SHP77 treated with DMSO at 0.1 percent for 48 hours (cell line): ENCODE measurements around the gene TOM1L1.

ENCODE experiments used
- DNase-seq: peaks from one replicate; lab custom pipeline; 2025; lab: John Stamatoyannopoulos, UW

TOM1L1 gene

DNA sequence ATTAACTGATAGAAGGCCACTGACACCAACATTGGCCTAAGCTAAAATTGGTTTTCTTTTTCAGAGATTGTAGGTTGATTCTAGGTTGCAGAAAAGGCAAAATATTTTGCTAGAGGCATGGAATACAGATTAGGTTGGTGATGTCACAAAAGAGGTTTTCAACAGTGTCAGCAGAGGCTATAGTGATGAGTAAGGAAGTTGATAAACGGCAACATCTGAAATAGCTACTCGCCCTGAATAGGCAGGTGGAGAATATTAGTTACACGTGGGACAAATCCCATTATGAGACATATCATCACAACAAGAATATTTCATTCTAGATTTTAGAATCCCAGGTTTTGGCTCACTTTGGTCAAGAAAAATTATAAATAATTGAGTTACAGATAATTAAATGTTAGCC is 1.5 kb upstream of the TOM1L1 start:
- no peak for DNase-seq

DNA sequence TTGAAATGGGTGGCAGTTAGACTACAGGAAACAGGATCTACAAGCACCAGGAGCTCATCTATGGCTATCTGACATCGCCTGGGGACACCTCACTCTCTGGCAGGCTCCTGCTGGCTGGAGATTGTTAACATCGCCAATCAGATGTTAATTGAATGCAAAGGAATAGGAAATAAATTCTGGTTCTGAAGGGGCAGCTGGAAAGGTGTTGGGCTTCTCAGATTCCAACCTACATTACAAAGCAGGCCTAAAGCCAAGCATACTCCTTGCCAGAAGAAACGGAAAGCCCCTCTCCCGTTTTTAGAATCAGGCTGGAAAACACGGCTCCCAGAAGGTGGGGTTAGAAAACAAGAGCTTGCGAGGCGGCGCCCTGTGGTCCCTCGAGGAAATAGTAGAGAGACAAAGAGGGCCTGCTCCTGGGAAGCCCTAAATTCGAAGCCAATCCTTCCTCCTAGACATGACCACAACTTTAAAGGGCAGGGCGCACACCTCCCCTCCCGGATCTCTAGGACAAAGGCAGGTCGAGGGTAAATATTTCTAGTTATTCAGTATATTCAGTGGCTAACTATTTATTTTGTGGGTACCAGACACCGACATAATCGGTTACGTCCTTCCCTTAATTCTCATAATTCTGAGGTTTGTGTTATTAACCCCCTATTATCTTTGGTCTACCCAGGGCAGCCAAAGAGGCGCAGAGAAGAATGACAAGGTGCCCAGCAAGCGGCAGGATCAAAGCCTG is 763 bp upstream of the TOM1L1 start:
- DNase-seq, result peak; percentile 43

DNA sequence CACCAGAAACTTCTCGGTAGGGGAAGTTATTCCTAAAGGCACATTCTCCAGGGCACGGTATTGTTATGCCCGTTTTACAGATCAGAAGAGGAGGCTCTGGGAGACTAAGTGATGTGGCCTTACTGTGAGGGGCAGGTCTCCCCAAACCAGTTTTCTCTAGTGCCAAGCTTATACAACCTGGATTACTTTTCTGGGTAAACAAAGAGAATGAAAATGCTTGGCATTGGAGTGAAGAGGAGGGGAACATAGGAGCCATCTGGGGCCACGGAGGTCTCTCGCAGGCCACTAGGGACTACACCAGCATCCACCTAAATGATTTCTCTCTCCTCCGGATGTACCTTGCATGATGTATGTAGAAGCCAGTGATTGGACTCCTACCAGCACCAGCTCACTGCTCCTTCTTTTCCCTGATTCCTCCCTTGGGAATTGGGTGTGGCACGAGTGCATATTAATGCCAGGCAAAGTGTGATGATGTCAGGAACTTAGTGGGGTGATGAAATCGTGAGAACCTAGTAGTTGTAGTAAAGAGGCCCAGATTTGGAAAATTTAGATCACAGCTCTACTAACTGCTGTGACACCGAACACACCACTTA is 674 bp downstream of the TOM1L1 start:
- no peak for DNase-seq

DNA sequence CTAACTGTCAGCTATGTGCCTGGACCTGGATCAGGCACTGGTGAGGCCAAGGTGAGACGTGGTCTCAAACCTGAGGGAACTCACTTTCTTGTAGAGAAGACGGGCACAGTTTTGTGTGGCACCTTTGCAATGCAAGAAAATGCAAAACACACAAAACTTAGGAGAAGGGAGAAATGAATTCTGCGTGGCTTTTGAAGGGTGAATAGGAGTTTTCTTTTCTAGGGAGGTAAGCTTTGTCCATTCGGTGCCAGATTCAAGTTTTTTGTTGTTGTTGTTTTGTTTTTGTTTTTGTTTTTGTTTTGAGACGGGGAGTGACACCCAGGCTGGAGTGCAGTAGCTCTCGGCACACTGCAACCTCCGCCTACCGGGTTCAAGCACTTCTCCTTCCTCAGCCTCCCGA is 1.4 kb downstream of the TOM1L1 start:
- DNase-seq, result no peak

DNA sequence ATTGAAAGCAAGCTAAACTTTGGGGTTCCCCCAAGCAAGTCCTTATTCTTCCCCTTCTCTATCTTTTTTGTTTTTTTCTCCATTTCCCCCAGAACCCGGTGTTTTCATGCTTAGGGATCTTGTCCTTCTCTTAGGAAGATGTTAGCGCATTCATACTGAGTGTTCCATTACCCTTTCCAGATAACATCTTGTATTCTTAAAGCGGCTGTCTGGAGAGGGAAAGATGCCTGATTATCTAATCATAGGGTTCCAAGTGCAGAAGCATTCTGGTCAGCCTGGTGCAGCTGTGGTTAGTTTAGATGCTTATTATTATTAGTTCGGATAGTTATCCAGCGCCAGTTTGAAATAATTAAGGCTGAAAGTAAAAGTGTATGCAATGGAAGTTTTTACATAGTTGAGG is 2.0 kb downstream of the TOM1L1 start:
- no peak for DNase-seq

DNA sequence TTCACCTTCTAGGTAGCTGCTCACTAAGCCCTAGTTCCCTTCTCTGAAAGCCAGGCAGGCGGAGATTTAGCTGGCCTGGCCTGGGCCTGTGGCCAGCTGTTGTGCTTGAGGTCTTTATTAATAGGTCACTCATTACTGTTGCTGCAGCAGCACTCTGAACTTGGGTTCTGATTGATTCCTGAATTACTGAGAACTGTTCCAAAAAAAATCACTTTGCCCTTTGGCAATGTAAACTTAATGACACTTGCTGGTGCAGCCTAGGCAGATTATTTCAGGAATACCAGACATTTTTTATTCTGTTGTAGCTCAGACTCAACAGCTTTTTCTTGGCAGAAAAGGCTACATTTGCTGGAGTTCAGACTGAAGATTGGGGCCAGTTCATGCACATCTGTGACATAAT is 2.7 kb downstream of the TOM1L1 start:
- no peak for DNase-seq

DNA sequence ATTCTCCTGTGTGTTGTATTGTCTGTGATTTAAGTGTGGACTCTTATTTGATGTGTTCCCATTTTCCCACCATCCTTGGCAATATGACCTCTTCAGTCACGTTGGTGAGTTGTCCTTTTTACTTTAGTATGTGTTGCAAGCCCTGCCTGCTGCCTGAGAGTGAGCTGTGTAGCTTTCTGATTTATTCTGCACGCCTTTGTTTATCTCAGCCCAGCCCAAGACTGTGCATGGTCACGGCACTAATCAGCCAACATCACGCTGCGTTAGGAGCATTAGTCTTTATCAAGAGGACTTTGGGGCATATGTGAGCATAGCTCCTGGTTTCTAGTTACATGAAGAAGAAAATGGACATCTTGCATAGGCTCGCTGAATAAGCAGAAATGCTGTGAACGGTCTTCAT is 6.0 kb downstream of the TOM1L1 start:
- no peak for DNase-seq

DNA sequence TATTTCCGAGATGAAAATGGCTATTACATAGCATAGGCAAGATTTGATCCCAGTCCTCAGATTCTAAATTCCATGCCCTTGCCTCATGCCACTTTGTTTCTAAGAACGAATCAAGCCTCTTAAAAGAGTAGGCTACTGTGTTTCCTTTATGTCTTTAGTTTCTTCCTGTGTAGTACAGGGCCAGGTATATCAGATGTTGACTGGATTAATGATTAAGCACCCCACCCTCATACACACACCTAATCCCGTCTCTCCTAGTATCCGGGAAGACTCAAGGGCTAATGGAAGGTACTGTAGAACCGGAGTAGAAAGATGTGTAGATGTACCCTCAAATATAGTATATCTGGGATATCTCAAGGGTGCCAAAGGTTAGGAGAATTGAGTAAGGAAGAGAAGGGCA is 6.7 kb downstream of the TOM1L1 start:
- DNase-seq, result no peak

DNA sequence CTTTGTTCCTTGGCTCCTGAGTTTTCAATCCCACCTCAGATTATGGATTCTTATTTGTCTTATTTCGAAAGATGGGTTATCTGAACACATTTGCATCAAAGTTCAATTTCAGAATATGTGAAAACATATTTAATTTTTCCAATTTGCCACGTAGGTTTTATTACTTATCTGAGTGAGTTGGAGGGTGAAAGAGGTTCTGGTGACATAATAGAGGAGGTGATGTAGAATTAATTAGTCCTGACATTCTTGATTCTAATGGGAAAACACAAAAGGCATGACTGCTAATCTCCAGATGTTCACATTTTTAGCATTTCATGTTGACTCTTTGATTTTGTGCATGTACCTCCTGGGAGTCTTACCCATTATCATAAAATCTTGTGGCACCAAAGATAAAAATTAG is 9.1 kb downstream of the TOM1L1 start:
- no peak for DNase-seq

DNA sequence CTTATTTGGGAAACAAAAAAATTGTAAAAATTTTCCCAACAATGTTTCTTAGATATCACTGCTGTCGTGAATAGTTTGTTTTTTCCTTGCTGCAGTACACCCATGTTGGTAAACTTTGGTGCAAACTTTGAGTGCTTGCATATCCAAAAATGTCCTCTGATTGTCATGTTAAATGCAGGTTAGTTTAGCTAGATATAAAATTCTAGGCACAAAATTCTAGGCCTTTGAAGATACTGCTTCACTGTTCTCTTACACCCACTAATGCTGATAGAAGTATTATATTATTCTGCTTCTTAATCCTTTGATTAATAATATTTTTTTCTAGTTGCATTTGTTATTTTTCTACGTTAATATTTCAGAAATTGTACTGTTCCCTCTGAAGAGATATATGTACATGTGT is 16.1 kb downstream of the TOM1L1 start:
- DNase-seq, result no peak

DNA sequence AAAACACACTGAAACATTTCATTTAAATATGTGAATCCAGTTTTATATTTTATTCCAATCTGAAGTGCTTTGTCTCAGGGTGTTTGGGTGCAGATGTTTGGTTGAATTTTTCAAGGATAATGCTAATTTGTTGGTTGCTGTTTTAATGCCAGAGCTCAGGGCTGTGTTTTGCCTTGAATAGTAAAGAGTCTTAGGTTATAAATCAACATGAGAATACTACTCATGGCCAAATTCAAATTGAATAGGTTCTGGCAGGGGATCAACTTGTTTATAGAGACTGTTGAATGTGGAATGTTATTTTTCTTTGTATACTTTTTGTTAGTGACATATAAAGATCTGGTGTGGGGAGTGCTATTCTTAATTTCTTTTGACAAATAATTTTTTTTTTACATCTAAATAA is 18.8 kb downstream of the TOM1L1 start:
- no peak for DNase-seq

DNA sequence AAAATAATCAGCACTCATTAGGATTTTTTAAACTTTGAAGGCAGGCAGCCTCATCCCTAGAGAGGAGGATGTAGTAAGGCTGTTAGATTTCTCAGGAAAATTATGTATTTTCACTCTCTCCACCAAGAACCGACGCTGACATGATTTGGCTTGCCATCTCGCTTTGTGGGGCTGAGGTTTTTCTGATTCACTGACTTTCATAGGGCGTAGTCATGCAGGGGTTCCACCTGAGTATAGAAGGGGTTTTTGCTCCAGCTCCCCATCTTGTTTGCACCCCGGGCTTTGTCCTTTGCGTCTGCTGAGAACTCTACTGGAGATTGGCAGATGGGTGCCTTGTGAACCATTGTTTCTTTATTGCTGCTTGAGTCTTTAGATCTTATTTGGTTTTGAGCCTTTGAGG is 20.2 kb downstream of the TOM1L1 start:
- no peak for DNase-seq

DNA sequence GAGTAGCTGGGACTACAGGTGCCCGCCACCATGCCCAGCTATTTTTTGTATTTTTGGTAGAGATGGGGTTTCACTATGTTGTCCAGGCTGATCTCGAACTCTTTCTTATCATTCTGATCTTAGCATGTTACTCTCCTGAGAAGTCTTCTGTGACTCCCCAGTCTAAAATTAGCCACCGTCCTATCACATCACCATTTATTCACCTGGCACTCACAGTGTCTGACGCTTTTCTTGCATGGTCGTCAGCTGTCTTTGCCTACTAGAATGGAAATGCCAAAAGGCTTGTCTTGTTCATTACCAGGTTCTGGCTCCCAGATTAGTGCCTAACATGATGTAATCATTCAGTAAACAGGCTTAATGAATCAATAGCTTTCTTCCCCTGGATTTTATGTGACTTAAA is 23.8 kb downstream of the TOM1L1 start:
- DNase-seq, result no peak

DNA sequence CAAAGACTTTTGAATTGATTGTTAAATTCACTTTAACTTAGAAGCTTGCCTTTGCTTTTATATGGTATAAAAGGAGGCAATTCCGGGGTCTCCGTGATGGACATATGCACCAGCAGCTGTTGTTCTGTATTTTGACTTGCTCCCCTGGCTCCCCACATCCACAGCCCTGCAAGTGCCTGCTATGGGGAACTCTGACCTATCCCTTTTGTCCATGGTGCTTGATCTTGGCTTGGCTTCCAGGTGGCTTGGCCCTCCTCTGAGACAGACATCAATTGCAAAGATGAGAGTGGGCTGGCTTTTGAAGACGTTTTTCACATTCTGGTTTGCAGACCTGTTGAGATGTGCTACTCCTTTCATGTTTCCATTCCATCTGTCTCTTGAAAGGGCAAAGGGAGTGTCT is 26.9 kb downstream of the TOM1L1 start:
- no peak for DNase-seq

DNA sequence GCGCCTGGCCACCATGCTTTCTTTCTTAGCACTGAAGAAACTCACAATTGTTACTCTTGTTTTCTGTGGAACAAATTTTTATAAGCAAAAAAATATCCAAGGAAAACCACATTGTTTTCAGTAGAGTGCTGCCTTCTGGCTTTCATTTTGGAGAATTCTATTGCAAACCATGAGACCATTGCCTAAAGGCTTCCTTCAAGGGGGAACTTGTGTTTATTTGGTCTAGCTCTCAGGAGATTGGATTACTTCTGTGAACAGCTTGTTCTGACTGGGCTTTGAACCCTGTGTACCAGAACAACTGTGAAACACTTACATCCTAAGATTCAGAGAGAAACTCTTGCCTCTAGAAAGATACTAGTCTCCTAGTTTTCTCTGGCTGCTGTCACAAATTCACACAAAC is 32.1 kb downstream of the TOM1L1 start:
- DNase-seq, result no peak

DNA sequence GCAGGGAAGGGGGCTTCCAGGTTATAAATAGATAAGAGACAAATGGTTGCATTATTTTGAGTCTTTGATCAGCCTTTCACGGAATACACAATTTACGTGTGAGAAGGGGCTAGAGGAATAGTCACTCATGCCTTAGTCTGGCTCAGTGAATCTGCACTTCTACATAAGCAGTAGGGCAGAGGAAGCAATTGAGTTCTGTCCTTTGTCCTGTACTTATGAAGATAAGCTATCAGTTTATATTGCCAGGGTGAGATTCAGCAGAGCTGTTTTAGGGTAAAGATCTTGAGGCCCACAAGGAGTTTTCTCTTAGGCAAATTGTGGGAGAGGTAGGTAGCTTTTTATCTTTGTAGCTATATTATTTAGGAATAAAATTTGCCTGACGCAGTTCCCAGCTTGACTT is 33.3 kb downstream of the TOM1L1 start:
- no peak for DNase-seq

DNA sequence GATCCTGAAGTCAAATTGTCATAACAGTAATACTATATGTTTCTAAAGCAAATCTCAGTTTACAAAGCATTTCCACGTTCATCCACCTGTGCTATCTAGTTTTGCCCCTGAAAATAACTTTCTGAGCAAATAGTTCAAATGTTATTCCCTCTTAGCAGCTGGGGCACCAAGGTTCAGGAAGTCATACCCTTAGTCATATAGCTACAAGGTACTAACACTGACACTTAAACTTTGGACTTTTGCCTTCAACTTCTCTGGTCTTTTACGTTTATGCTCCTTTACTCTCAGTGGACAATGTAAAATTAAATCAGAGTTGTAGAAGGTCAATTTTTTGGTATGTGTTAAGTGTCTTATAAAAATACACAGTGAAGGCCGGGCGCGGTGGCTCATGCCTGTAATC is 34.8 kb downstream of the TOM1L1 start:
- no peak for DNase-seq

DNA sequence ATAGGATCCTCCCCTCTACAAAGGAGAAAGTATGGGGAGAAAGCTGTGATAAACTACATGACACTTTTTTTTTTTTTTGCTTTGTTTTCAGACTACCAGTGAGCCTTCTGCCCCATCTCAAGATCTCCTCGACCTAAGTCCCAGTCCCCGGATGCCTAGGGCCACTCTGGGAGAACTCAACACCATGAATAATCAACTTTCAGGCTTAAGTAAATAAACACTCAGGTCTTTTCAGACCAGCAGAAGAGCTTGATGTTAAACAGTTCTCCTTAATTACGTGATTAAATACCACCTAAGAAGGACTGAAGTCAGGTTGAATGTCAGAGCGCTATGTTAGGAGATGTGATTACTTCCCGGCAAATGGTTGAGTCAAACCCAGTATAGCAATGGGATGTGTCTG is 36.4 kb downstream of the TOM1L1 start:
- no peak for DNase-seq

DNA sequence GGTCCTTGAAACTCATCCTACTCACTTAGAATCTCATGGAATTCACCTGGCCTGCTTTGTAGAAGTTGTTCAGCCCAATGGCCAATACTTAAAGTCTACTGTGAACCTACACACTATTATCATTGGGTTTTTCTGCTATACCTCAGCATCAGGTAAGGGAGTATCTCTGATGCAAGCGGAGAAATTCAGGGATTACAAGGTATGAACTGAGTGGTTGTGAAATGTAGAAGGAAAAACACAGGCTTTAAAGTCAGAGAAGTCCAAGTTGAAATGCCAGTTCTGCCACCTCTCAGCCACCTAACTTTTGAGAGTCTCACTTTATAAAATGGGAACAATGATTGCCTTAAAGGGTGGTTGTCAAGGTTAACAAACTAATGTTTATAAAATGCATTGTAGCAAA is 36.8 kb downstream of the TOM1L1 start:
- DNase-seq, result no peak

DNA sequence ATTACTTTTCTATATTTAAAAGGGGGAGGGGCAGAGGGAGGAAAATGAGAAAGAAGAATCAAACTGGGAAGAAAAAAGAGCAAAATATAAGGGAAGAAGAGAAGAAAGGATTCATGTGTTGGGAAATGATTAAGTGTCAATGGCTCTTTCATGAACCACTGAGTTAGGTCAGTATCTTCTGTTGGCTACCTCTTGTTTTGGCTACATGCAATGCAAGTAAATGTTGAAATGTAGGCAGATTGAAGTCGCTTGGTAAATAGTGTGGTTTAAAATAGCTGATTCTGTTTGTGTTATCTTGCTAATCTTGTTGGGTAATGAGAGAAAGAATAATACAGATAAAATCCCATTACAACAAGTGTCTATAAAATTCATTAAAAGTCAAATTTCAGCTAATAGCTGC is 40.6 kb downstream of the TOM1L1 start:
- no peak for DNase-seq

DNA sequence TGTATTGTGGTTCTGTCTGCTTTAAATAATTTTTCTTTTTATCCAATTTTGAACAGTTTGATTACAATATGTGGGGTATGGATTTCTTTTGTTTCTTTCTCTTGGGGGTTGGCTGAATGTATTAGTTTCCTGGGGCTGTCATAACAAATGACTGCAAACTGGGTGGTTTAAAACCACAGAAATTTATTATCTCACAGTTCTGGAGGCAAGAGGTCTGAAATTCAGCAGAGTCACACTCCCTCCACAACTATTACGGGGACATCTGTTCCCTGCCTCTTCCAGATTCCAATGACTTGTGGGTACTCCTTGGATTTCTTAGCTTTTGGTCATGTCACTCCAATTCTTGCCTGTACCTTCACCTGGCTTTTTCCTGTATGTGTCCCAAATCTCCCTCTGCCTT is 44.1 kb downstream of the TOM1L1 start:
- DNase-seq, result no peak

DNA sequence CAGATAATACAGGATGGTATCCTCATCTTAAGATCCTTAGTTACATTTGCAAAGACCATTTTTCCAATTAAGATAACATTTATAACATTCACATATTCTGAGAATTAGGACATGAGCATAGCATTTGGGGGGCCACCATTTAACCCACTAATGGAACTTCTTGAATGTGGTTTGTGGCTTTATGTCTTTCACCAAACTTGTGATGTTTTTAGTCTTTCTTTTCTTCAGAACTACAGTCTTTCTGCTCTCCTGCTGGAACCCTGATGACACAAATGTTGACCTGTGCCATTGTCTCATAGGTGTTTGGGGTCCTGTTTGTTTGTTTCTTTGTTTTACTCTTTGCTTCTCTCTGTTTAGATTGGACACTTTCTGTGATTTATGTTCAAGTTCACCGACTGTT is 44.6 kb downstream of the TOM1L1 start:
- no peak for DNase-seq

DNA sequence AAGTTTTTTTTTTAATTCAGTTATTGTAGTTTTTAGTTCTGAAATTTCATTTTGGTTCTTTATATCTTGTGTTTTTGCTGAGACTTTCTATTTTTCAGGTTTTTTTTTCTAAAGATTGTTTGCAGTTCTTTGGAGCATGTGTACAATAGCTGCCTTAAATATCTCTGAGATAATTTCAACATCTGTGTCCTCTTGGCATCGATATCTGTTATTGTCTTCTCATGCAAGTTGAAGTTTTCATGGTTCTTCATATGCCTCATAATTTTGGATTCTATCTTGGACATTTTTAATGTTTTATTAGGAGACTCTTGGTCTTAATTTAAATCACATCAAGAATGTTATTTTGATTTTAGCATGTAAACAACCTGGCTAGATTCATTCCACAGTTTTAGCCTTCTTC is 45.0 kb downstream of the TOM1L1 start:
- no peak for DNase-seq

DNA sequence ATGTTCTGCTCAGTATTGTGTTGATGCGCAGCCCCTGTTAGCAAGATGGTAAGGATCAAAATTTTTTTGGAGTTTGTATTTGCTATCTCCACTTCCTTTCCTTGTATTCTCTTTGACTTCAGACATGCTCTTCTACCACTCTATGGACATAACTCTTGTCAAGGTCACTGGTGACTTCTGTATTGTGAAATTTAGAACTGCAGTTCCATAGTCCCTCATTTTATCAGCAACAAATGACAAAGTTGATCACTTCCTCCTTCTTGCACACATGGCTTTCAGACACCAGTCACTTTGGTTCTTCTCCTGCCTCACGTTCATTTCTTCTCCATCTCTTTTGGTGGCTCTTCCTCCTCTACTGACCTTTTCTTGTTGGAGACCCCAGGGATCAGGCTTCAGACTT is 46.7 kb downstream of the TOM1L1 start:
- no peak for DNase-seq
